ENCODE results near the gene LAMC1.

The LAMC1 gene

GRCh38 chr1:183096894-183097293 lies 73.7 kb downstream of the LAMC1 start:
- Mint-ChIP-seq H3K4me1 (no peaks in the 10 kb centered on the region), H3K27ac (no peak overlapping the region), H3K36me3 (no peaks in the 10 kb centered on the region), H3K4me3 (no peak overlapping the region), H3K9me3 (no peaks in the 10 kb centered on the region)
- ATAC-seq (no peak), DNase-seq (ENCODE audit: low spot score in 2 of 2) (no peak)

GRCh38 chr1:183097438-183098051 lies 74.3 kb downstream of the LAMC1 start:
- Mint-ChIP-seq H3K27ac (no peak overlapping the region), H3K9me3 (no peaks in the 10 kb centered on the region), H3K4me1 (no peaks in the 10 kb centered on the region), H3K36me3 (no peaks in the 10 kb centered on the region), H3K4me3 (no peak overlapping the region)
- ATAC-seq, result no peak
- no peak for DNase-seq (ENCODE audit: low spot score in 2 of 2)

GRCh38 chr1:183098317-183098716 lies 75.1 kb downstream of the LAMC1 start:
- Mint-ChIP-seq H3K9me3 (no peaks in the 10 kb centered on the region), H3K4me1 (no peaks in the 10 kb centered on the region), H3K4me3 (no peak overlapping the region), H3K36me3 (no peaks in the 10 kb centered on the region), H3K27ac (no peak overlapping the region)
- DNase-seq (ENCODE audit: low spot score in 2 of 2) (no peak), ATAC-seq (no peak)

- ATAC-seq, result no peak
- H3K4me3 Mint-ChIP-seq, result no peak overlapping the region
- no peaks in the 10 kb centered on the region for H3K9me3 Mint-ChIP-seq
- no peaks in the 10 kb centered on the region for H3K4me1 Mint-ChIP-seq
- H3K27ac Mint-ChIP-seq, result no peak overlapping the region
- H3K36me3 Mint-ChIP-seq, result no peaks in the 10 kb centered on the region
- no peak for DNase-seq (ENCODE audit: low spot score in 2 of 2)
Observed at GRCh38 chr1:183100361-183100974, 77.2 kb downstream of the LAMC1 start.

- no peak overlapping the region for H3K4me3 Mint-ChIP-seq
- no peaks in the 10 kb centered on the region for H3K9me3 Mint-ChIP-seq
- ATAC-seq, result no peak
- H3K36me3 Mint-ChIP-seq, result no peaks in the 10 kb centered on the region
- no peak for DNase-seq (ENCODE audit: low spot score in 2 of 2)
- H3K27ac Mint-ChIP-seq, result no peak overlapping the region
- H3K4me1 Mint-ChIP-seq, result no peaks in the 10 kb centered on the region
Observed at GRCh38 chr1:183101081-183101480, 77.9 kb downstream of the LAMC1 start.

GRCh38 chr1:183101841-183102276 lies 78.6 kb downstream of the LAMC1 start:
- no peak overlapping the region for H3K4me3 Mint-ChIP-seq
- ATAC-seq, result no peak

GRCh38 chr1:183103147-183103546 lies 79.9 kb downstream of the LAMC1 start:
- no peak overlapping the region for H3K4me3 Mint-ChIP-seq
- H3K27ac Mint-ChIP-seq, result no peak overlapping the region
- DNase-seq (ENCODE audit: low spot score in 2 of 2) (no peak), ATAC-seq (no peak)
- H3K4me1 Mint-ChIP-seq, result no peaks in the 10 kb centered on the region
- no peaks in the 10 kb centered on the region for H3K9me3 Mint-ChIP-seq
- no peaks in the 10 kb centered on the region for H3K36me3 Mint-ChIP-seq

More at GRCh38 chr1:183101841-183102276, 78.6 kb downstream of the LAMC1 start:
- H3K27ac Mint-ChIP-seq, result no peak overlapping the region
- H3K9me3 Mint-ChIP-seq, result no peaks in the 10 kb centered on the region
- no peaks in the 10 kb centered on the region for H3K4me1 Mint-ChIP-seq
- no peak for DNase-seq (ENCODE audit: low spot score in 2 of 2)
- no peaks in the 10 kb centered on the region for H3K36me3 Mint-ChIP-seq

GRCh38 chr1:183103577-183103976 lies 80.4 kb downstream of the LAMC1 start:
- no peaks in the 10 kb centered on the region for H3K4me1 Mint-ChIP-seq
- no peak for DNase-seq (ENCODE audit: low spot score in 2 of 2)
- H3K4me3 Mint-ChIP-seq, result no peak overlapping the region
- ATAC-seq, result no peak
- no peaks in the 10 kb centered on the region for H3K36me3 Mint-ChIP-seq
- no peaks in the 10 kb centered on the region for H3K9me3 Mint-ChIP-seq
- no peak overlapping the region for H3K27ac Mint-ChIP-seq

GRCh38 chr1:183105449-183105848 lies 82.2 kb downstream of the LAMC1 start:
- no peak overlapping the region for H3K4me3 Mint-ChIP-seq
- no peak for DNase-seq (ENCODE audit: low spot score in 2 of 2)

GRCh38 chr1:183106166-183106565 lies 82.9 kb downstream of the LAMC1 start:
- no peak for ATAC-seq
- H3K36me3 Mint-ChIP-seq, result no peaks in the 10 kb centered on the region
- H3K4me3 Mint-ChIP-seq, result no peak overlapping the region
- DNase-seq (ENCODE audit: low spot score in 2 of 2), result no peak
- H3K27ac Mint-ChIP-seq, result no peak overlapping the region
- no peaks in the 10 kb centered on the region for H3K9me3 Mint-ChIP-seq
- no peaks in the 10 kb centered on the region for H3K4me1 Mint-ChIP-seq

More at GRCh38 chr1:183105449-183105848, 82.2 kb downstream of the LAMC1 start:
- Mint-ChIP-seq H3K27ac (no peak overlapping the region), H3K4me1 (no peaks in the 10 kb centered on the region), H3K9me3 (no peaks in the 10 kb centered on the region), H3K36me3 (no peaks in the 10 kb centered on the region)
- ATAC-seq, result no peak

GRCh38 chr1:183106746-183107145 lies 83.5 kb downstream of the LAMC1 start:
- Mint-ChIP-seq H3K27ac (no peak overlapping the region), H3K4me3 (no peak overlapping the region), H3K36me3 (no peaks in the 10 kb centered on the region), H3K4me1 (no peaks in the 10 kb centered on the region), H3K9me3 (no peaks in the 10 kb centered on the region)
- ATAC-seq (no peak), DNase-seq (ENCODE audit: low spot score in 2 of 2) (no peak)

GRCh38 chr1:183110326-183110880 lies 87.2 kb downstream of the LAMC1 start:
- H3K4me3 Mint-ChIP-seq, result no peak overlapping the region
- H3K9me3 Mint-ChIP-seq, result no peaks in the 10 kb centered on the region
- no peaks in the 10 kb centered on the region for H3K36me3 Mint-ChIP-seq
- no peak overlapping the region for H3K27ac Mint-ChIP-seq
- H3K4me1 Mint-ChIP-seq, result no peaks in the 10 kb centered on the region
- ATAC-seq (no peak), DNase-seq (ENCODE audit: low spot score in 2 of 2) (no peak)

- DNase-seq (ENCODE audit: low spot score in 2 of 2), result no peak
- Mint-ChIP-seq H3K36me3 (peaks cover 2% of the 10 kb centered on the region), H3K4me3 (no peak overlapping the region), H3K4me1 (no peaks in the 10 kb centered on the region), H3K9me3 (no peaks in the 10 kb centered on the region), H3K27ac (no peak overlapping the region)
- ATAC-seq, result no peak
Observed at GRCh38 chr1:183114441-183114840, 91.2 kb downstream of the LAMC1 start.

GRCh38 chr1:183116416-183116815 lies 93.2 kb downstream of the LAMC1 start:
- ATAC-seq, result no peak
- no peak overlapping the region for H3K27ac Mint-ChIP-seq
- H3K4me1 Mint-ChIP-seq, result no peaks in the 10 kb centered on the region
- no peak overlapping the region for H3K4me3 Mint-ChIP-seq
- no peak for DNase-seq (ENCODE audit: low spot score in 2 of 2)
- no peaks in the 10 kb centered on the region for H3K9me3 Mint-ChIP-seq
- H3K36me3 Mint-ChIP-seq, result peaks cover 5% of the 10 kb centered on the region

- peak; percentile 19 for ATAC-seq
- H3K4me1 Mint-ChIP-seq, result no peaks in the 10 kb centered on the region
- H3K36me3 Mint-ChIP-seq, result peaks cover 5% of the 10 kb centered on the region
- DNase-seq (ENCODE audit: low spot score in 2 of 2), result no peak
- no peaks in the 10 kb centered on the region for H3K9me3 Mint-ChIP-seq
- H3K4me3 Mint-ChIP-seq, result no peak overlapping the region
- no peak overlapping the region for H3K27ac Mint-ChIP-seq
Observed at GRCh38 chr1:183121609-183122008, 98.4 kb downstream of the LAMC1 start.

GRCh38 chr1:183124259-183124658 lies 101.0 kb downstream of the LAMC1 start:
- H3K4me3 Mint-ChIP-seq, result no peak overlapping the region
- H3K27ac Mint-ChIP-seq, result no peak overlapping the region
- DNase-seq (ENCODE audit: low spot score in 2 of 2) (no peak), ATAC-seq (no peak)
- H3K36me3 Mint-ChIP-seq, result peaks cover 5% of the 10 kb centered on the region
- no peaks in the 10 kb centered on the region for H3K4me1 Mint-ChIP-seq
- no peaks in the 10 kb centered on the region for H3K9me3 Mint-ChIP-seq

All from stimulated activated effector memory CD8-positive, alpha-beta T cell treated with anti-CD3 and anti-CD28 coated beads, Interleukin-12 subunit alpha, Interleukin-12 subunit beta, amount 100 ng/mL, for 72 hours (primary cell).